ENCODE results near the gene DDX25. TPM values are rescaled to one million over a fixed set of nuclear protein-coding genes. Genes with fewer than 3 reads are reported as not detected.

DDX25 gene
- total and polyA plus RNA-seq, 9 of the 15 experiments (the other 6 are each of a cell fraction or from before 2014, with no cell fraction given) = not detected

DNA sequence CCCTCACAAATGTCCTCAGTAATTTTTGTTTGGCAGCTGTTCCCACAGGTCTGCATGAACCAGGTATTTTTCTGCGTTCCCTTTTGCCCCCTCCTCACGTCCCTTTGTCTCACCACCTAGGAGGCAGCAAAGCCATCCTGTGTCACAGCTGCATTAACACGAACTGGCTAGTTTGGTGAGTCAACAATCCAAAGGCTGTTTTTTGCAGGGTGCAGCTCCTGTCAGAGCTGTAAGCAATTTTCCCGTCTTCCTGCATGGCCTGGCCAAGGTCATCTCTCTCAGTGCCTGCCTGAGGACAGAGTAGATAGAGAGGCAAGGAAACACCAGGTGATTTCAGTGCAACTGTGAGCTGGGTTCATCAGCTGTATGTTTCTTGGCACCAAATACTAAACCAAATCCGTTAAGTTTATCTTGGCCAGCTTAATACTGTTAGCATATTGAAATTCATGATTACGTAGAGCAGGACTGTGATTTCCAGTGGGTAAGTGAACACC, 21.0 kb downstream of the DDX25 start (continued):
- TF ChIP-seq, protein P1, sequence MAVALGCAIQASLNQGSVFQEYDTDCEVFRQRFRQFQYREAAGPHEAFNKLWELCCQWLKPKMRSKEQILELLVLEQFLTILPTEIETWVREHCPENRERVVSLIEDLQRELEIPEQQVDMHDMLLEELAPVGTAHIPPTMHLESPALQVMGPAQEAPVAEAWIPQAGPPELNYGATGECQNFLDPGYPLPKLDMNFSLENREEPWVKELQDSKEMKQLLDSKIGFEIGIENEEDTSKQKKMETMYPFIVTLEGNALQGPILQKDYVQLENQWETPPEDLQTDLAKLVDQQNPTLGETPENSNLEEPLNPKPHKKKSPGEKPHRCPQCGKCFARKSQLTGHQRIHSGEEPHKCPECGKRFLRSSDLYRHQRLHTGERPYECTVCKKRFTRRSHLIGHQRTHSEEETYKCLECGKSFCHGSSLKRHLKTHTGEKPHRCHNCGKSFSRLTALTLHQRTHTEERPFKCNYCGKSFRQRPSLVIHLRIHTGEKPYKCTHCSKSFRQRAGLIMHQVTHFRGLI (CRISPR knock-in tag; IDR thresholded peaks at IDR 0.05) = no peak
- TF ChIP-seq E2F6 (IDR thresholded peaks at IDR 0.05; ENCODE audit: borderline replicate concordance in 1 of 2, extremely low read depth in 1 of 2, insufficient read depth in 1 of 2, insufficient read length in 1 of 2, low read depth in 1 of 2, low read length in 1 of 2, poor library complexity in 1 of 2, severe bottlenecking in 1 of 2) = no peak
- no peak for TF ChIP-seq PTBP1 (IDR thresholded peaks at IDR 0.05; ENCODE audit: low read depth, low read length)
- TF ChIP-seq BCL6 (CRISPR knock-in tag; IDR thresholded peaks at IDR 0.05) = no peak

DNA sequence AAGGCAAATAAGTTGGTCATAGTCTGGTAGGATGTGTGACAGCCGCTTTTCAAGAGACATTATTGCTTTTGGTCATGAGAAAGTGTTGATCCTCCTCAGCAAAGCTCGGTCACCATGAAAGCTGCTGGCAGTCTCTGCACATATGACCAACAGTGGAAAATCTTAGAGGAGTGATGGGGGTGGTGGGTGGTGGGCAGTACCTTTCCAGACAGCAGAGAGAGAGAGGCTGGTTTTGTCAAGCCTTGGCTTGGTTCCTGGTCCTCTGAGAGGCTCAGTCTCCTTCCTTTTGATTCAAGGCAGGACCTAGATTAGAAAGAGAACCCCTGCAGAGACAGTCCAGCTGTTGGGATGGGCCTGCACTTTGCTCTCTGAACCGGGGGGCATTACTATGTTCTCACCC, 21.5 kb downstream of the DDX25 start:
- no peak overlapping the region for H3K4me2 ChIP-seq (ENCODE audit: insufficient read depth, low read length)
- H2AFZ ChIP-seq (ENCODE audit: low read depth, low read length) = no peak overlapping the region
- no peak overlapping the region for H3K27ac ChIP-seq (ENCODE audit: extremely low read depth, low read depth, low read length)
- no peaks in the 10 kb centered on the region for H3K79me2 ChIP-seq (ENCODE audit: control insufficient read depth, insufficient read depth, low read length)
- H3K9me1 ChIP-seq (ENCODE audit: control insufficient read depth, insufficient read depth, low read length) = no peaks in the 10 kb centered on the region
- DNase-seq (ENCODE audit: extremely low read depth in 1 of 4, low spot score in 3 of 4) (no peak), FAIRE-seq (no peak), ATAC-seq (no peak)
- no peaks in the 10 kb centered on the region; the same call in 1 of the 2 replicates for H4K20me1 ChIP-seq (replicated peaks; ENCODE audit: control insufficient read depth, insufficient read depth, low read length)
- POLR2A ChIA-PET = no interaction called here
- peaks cover 24 to 58% of the 10 kb centered on the region in 2 experiments; a peak in 4 of 5 replicates for H3K27me3 ChIP-seq (ENCODE audit: control insufficient read depth in 2 of 2, insufficient read depth in 2 of 2, low read length in 2 of 2)
- intact Hi-C loops (cut with micrococcal nuclease) (loop anchor here (10.0 kb wide), 1 partner anchor 129 kb away; no protein-coding TSS in a partner anchor), in situ Hi-C loops (cut with MboI) (no loop called here)
- WGBS (ENCODE audit: insufficient coverage, low coverage, missing lambda C conversion rate) = 3% methylated on average over 3 of the region's 3 CpGs
- no peaks in the 10 kb centered on the region for H3K4me1 ChIP-seq (replicated peaks in 1 of 2; ENCODE audit: control insufficient read depth in 2 of 2, insufficient read depth in 2 of 2, low read length in 2 of 2)
- BruUV-seq (replicated peaks) = no TSS peak
- H3K4me3 ChIP-seq = no peak overlapping the region
- no peaks in the 10 kb centered on the region for H3K9me3 ChIP-seq (replicated peaks; ENCODE audit: control insufficient read depth, insufficient read depth, low read depth, low read length)
- CTCF ChIA-PET (ENCODE audit: low intra/inter-chr PET ratio) = interaction anchor here (0.6 kb wide), 1 partner anchor 250 kb away, joined by 4 read pairs; no protein-coding TSS in a partner anchor
- no peaks in the 10 kb centered on the region for H3K36me3 ChIP-seq (ENCODE audit: control insufficient read depth, insufficient read depth, low read length)
- H3K9ac ChIP-seq (ENCODE audit: insufficient read depth in 1 of 2, low read depth in 2 of 2, low read length in 2 of 2) = no peak overlapping the region
- TF ChIP-seq GATA2 (CRISPR knock-in tag; IDR thresholded peaks at IDR 0.05) (no peak), POLR2G (IDR thresholded peaks at IDR 0.05; ENCODE audit: low read depth, low read length) (no peak), RFX1 (IDR thresholded peaks at IDR 0.05) (no peak), CTBP1 (IDR thresholded peaks at IDR 0.05; ENCODE audit: borderline replicate concordance) (no peak), HDAC6 (IDR thresholded peaks at IDR 0.05; ENCODE audit: low read depth, low read length) (no peak), SNRNP70 (optimal IDR thresholded peaks at IDR 0.05; ENCODE audit: low read depth, low read length) (no peak), TOE1 (IDR thresholded peaks at IDR 0.05; ENCODE audit: borderline replicate concordance) (no peak), TOE1 (CRISPR knock-in tag; IDR thresholded peaks at IDR 0.05; ENCODE audit: borderline replicate concordance, low read depth) (no peak), EZH2 (IDR thresholded peaks at IDR 0.05; ENCODE audit: borderline replicate concordance, low read depth, low read length) (no peak), U2AF1 (optimal IDR thresholded peaks at IDR 0.05; ENCODE audit: low read depth, low read length) (no peak), ZNF551 (CRISPR knock-in tag; IDR thresholded peaks at IDR 0.05) (no peak), STAT5A (IDR thresholded peaks at IDR 0.05; ENCODE audit: borderline replicate concordance, low read length) (no peak), FOXA3 (CRISPR knock-in tag; conservative IDR thresholded peaks at IDR 0.05 in 1 of 2, IDR thresholded peaks at IDR 0.05 in 1 of 2) (no peak), HEY1 (CRISPR knock-in tag; IDR thresholded peaks at IDR 0.05; ENCODE audit: borderline replicate concordance) (no peak), HCFC1 (IDR thresholded peaks at IDR 0.05; ENCODE audit: low read depth, low read length) (no peak), CSDE1 (IDR thresholded peaks at IDR 0.05) (no peak), ZNF436 (CRISPR knock-in tag; IDR thresholded peaks at IDR 0.05) (no peak)

Data from K562 (cell line).